OCI-LY7 (cell line): ENCODE results near the gene TANGO2.

ENCODE experiments used
- CTCF ChIP-seq: fragments of 200-600 bp; sonication (generic); conservative IDR thresholded peaks from 2 replicates; pipeline ENCODE4 v1.5.1; 2014; ENCODE audit warnings: mild to moderate bottlenecking, antibody characterized with exemption, low read length, moderate library complexity, mixed read lengths
- EZH2phosphoT487 ChIP-seq: fragments of 200-600 bp; sonication (generic); IDR thresholded peaks from 2 replicates; pipeline ENCODE4 v1.6.1; 2018; ENCODE audit warnings: low read depth, borderline replicate concordance, mild to moderate bottlenecking, mixed run types, antibody characterized with exemption, low read length, moderate library complexity, mixed read lengths

GRCh38 chr22:20089977-20090729 is 69.2 kb downstream of the TANGO2 start:
- no peak for TF ChIP-seq CTCF
- no peak for TF ChIP-seq EZH2phosphoT487
